ENCODE measurements around the gene GALNT14.

The GALNT14 gene

DNA sequence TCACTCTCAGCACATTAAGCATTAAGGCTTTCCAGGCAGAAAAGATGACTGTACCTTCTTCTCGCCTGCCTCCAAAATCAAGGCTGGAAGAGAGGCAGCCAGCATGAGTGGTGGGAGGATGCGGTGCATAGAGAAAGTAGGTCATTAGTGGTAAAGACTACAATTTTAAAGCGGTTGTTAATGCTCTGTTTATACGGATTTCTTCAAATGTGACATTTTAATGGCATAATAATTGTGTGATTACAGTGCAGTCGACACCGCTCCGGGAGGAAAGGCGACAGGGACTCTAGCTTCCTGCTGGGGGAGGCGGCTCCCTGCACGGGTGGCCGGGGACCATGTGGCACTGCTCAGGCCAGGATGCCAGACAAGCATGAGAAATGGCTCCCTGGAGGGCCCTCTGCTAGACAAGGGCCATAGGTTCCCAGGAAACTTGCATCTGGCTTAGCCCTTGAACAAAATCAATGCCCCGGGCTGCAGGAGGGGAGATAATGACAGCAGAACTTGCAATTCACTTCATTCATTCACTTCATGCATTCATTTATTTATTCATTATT lies 129.6 kb downstream of the GALNT14 start (continued):
- TF ChIP-seq ZNF473 (tag by site-specific recombination; IDR thresholded peaks at IDR 0.05) (no peak), ZNF600 (tag by site-specific recombination; IDR thresholded peaks at IDR 0.05) (peak; percentile 47; the same call in 1 of the 2 replicates), ZNF785 (tag by site-specific recombination; IDR thresholded peaks at IDR 0.05) (no peak), ZNF266 (tag by site-specific recombination; IDR thresholded peaks at IDR 0.05; ENCODE audit: low read depth) (no peak), ZNF24 (tag by site-specific recombination; IDR thresholded peaks at IDR 0.05) (peak; percentile 89), FEZF1 (tag by site-specific recombination; IDR thresholded peaks at IDR 0.05) (peak; percentile 95), ZEB2 (tag by site-specific recombination; IDR thresholded peaks at IDR 0.05) (peak; percentile 84), ZNF621 (tag by site-specific recombination; IDR thresholded peaks at IDR 0.05) (no peak), ZNF335 (tag by site-specific recombination; conservative IDR thresholded peaks at IDR 0.05) (0 out of 2 replicates have a peak, but pooled peaks have one; percentile 14), ZNF239 (tag by site-specific recombination; IDR thresholded peaks at IDR 0.05) (no peak), ZNF837 (tag by site-specific recombination; IDR thresholded peaks at IDR 0.05) (no peak), ZNF521 (tag by site-specific recombination; IDR thresholded peaks at IDR 0.05) (no peak), RBAK (tag by site-specific recombination; IDR thresholded peaks at IDR 0.05) (no peak), ZNF514 (tag by site-specific recombination; IDR thresholded peaks at IDR 0.05) (no peak), ZFP3 (tag by site-specific recombination; IDR thresholded peaks at IDR 0.05; ENCODE audit: low read depth) (no peak), ZNF48 (tag by site-specific recombination; IDR thresholded peaks at IDR 0.05) (no peak), OSR2 (tag by site-specific recombination; IDR thresholded peaks at IDR 0.05) (peak; percentile 99), ZNF677 (tag by site-specific recombination; IDR thresholded peaks at IDR 0.05) (no peak), ZNF501 (tag by site-specific recombination; IDR thresholded peaks at IDR 0.05) (no peak), ZBTB1 (tag by site-specific recombination; IDR thresholded peaks at IDR 0.05) (no peak), ZNF302 (tag by site-specific recombination; IDR thresholded peaks at IDR 0.05; ENCODE audit: low read depth) (no peak), SCRT2 (tag by site-specific recombination; IDR thresholded peaks at IDR 0.05) (no peak), ZNF529 (tag by site-specific recombination; IDR thresholded peaks at IDR 0.05; ENCODE audit: insufficient replicate concordance) (no peak), BCL11A (tag by site-specific recombination; IDR thresholded peaks at IDR 0.05; ENCODE audit: low read depth) (no peak), ZFP37 (tag by site-specific recombination; IDR thresholded peaks at IDR 0.05) (no peak)
- TF ChIP-seq, protein P1, sequence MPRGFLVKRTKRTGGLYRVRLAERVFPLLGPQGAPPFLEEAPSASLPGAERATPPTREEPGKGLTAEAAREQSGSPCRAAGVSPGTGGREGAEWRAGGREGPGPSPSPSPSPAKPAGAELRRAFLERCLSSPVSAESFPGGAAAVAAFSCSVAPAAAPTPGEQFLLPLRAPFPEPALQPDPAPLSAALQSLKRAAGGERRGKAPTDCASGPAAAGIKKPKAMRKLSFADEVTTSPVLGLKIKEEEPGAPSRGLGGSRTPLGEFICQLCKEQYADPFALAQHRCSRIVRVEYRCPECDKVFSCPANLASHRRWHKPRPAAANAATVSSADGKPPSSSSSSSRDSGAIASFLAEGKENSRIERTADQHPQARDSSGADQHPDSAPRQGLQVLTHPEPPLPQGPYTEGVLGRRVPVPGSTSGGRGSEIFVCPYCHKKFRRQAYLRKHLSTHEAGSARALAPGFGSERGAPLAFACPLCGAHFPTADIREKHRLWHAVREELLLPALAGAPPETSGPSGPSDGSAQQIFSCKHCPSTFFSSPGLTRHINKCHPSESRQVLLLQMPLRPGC (tag by site-specific recombination; IDR thresholded peaks at IDR 0.05), result peak; percentile 79; the same call in 1 of the 2 replicates
- TF ChIP-seq, protein P2, sequence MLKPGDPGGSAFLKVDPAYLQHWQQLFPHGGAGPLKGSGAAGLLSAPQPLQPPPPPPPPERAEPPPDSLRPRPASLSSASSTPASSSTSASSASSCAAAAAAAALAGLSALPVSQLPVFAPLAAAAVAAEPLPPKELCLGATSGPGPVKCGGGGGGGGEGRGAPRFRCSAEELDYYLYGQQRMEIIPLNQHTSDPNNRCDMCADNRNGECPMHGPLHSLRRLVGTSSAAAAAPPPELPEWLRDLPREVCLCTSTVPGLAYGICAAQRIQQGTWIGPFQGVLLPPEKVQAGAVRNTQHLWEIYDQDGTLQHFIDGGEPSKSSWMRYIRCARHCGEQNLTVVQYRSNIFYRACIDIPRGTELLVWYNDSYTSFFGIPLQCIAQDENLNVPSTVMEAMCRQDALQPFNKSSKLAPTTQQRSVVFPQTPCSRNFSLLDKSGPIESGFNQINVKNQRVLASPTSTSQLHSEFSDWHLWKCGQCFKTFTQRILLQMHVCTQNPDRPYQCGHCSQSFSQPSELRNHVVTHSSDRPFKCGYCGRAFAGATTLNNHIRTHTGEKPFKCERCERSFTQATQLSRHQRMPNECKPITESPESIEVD (tag by site-specific recombination; IDR thresholded peaks at IDR 0.05), result peak; percentile 94
- TF ChIP-seq, protein P3, sequence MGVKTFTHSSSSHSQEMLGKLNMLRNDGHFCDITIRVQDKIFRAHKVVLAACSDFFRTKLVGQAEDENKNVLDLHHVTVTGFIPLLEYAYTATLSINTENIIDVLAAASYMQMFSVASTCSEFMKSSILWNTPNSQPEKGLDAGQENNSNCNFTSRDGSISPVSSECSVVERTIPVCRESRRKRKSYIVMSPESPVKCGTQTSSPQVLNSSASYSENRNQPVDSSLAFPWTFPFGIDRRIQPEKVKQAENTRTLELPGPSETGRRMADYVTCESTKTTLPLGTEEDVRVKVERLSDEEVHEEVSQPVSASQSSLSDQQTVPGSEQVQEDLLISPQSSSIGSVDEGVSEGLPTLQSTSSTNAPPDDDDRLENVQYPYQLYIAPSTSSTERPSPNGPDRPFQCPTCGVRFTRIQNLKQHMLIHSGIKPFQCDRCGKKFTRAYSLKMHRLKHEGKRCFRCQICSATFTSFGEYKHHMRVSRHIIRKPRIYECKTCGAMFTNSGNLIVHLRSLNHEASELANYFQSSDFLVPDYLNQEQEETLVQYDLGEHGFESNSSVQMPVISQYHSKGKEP (tag by site-specific recombination; IDR thresholded peaks at IDR 0.05), result peak; percentile 65; the same call in 1 of the 2 replicates
- TF ChIP-seq, protein P4, sequence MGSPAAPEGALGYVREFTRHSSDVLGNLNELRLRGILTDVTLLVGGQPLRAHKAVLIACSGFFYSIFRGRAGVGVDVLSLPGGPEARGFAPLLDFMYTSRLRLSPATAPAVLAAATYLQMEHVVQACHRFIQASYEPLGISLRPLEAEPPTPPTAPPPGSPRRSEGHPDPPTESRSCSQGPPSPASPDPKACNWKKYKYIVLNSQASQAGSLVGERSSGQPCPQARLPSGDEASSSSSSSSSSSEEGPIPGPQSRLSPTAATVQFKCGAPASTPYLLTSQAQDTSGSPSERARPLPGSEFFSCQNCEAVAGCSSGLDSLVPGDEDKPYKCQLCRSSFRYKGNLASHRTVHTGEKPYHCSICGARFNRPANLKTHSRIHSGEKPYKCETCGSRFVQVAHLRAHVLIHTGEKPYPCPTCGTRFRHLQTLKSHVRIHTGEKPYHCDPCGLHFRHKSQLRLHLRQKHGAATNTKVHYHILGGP (tag by site-specific recombination; IDR thresholded peaks at IDR 0.05), result no peak
- TF ChIP-seq, protein P5, sequence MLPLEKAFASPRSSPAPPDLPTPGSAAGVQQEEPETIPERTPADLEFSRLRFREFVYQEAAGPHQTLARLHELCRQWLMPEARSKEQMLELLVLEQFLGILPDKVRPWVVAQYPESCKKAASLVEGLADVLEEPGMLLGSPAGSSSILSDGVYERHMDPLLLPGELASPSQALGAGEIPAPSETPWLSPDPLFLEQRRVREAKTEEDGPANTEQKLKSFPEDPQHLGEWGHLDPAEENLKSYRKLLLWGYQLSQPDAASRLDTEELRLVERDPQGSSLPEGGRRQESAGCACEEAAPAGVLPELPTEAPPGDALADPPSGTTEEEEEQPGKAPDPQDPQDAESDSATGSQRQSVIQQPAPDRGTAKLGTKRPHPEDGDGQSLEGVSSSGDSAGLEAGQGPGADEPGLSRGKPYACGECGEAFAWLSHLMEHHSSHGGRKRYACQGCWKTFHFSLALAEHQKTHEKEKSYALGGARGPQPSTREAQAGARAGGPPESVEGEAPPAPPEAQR (tag by site-specific recombination; IDR thresholded peaks at IDR 0.05), result no peak
- TF ChIP-seq, protein P6, sequence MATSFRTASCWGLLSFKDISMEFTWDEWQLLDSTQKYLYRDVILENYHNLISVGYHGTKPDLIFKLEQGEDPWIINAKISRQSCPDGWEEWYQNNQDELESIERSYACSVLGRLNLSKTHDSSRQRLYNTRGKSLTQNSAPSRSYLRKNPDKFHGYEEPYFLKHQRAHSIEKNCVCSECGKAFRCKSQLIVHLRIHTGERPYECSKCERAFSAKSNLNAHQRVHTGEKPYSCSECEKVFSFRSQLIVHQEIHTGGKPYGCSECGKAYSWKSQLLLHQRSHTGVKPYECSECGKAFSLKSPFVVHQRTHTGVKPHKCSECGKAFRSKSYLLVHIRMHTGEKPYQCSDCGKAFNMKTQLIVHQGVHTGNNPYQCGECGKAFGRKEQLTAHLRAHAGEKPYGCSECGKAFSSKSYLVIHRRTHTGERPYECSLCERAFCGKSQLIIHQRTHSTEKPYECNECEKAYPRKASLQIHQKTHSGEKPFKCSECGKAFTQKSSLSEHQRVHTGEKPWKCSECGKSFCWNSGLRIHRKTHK (tag by site-specific recombination; IDR thresholded peaks at IDR 0.05), result no peak
- TF ChIP-seq, protein P7, sequence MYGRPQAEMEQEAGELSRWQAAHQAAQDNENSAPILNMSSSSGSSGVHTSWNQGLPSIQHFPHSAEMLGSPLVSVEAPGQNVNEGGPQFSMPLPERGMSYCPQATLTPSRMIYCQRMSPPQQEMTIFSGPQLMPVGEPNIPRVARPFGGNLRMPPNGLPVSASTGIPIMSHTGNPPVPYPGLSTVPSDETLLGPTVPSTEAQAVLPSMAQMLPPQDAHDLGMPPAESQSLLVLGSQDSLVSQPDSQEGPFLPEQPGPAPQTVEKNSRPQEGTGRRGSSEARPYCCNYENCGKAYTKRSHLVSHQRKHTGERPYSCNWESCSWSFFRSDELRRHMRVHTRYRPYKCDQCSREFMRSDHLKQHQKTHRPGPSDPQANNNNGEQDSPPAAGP (tag by site-specific recombination; IDR thresholded peaks at IDR 0.05), result peak; percentile 71; the same call in 1 of the 2 replicates
